MG63 (cell line): ENCODE data around the gene MX2. TPM values are rescaled to one million over a fixed set of nuclear protein-coding genes. Genes with fewer than 3 reads are reported as not detected.

Experiments used
- DNase-seq: peaks from one replicate; pipeline ENCODE4 v3.0.0-alpha.2; 2020
- H3K27me3 ChIP-seq: fragments of 250-450 bp; sonication (Bioruptor Pico); 2 replicates; pipeline ENCODE4 v1.5.1; 2020; ENCODE audit warnings: mild to moderate bottlenecking, moderate library complexity
- H3K36me3 ChIP-seq: fragments of 250-450 bp; sonication (Bioruptor Pico); 2 replicates; pipeline ENCODE4 v1.5.1; 2020; ENCODE audit warnings: mild to moderate bottlenecking, moderate library complexity
- H3K4me3 ChIP-seq: fragments of 250-450 bp; sonication (Bioruptor Pico); 2 replicates; pipeline ENCODE4 v1.5.1; 2020; ENCODE audit warnings: mild to moderate bottlenecking, moderate library complexity
- H3K9me3 ChIP-seq: fragments of 250-450 bp; sonication (Bioruptor Pico); 2 replicates; pipeline ENCODE4 v1.5.1; 2020; ENCODE audit warnings: mild to moderate bottlenecking, moderate library complexity
- total RNA-seq: library from RNA; depleted of rRNA; stranded (reverse); fragments of >200 nt; shearing (Covaris generic); gene quantifications from 2 replicates; pipeline ENCODE4 v1.2.3, GENCODE V29; 2014; ENCODE audit warnings: low replicate concordance

MX2 gene
- total RNA-seq, 1 experiment from 2014 or later = 2.8 TPM

- no peak for DNase-seq
- Histone ChIP-seq H3K4me3 (no peak overlapping the region), H3K9me3 (peaks cover 7% of the 10 kb centered on the region), H3K27me3 (no peaks in the 10 kb centered on the region; the same call in 1 of the 2 replicates), H3K36me3 (peaks cover 28% of the 10 kb centered on the region)
Observed at GRCh38 chr21:41431788-41432548, 70.1 kb downstream of the MX2 start.

DNA sequence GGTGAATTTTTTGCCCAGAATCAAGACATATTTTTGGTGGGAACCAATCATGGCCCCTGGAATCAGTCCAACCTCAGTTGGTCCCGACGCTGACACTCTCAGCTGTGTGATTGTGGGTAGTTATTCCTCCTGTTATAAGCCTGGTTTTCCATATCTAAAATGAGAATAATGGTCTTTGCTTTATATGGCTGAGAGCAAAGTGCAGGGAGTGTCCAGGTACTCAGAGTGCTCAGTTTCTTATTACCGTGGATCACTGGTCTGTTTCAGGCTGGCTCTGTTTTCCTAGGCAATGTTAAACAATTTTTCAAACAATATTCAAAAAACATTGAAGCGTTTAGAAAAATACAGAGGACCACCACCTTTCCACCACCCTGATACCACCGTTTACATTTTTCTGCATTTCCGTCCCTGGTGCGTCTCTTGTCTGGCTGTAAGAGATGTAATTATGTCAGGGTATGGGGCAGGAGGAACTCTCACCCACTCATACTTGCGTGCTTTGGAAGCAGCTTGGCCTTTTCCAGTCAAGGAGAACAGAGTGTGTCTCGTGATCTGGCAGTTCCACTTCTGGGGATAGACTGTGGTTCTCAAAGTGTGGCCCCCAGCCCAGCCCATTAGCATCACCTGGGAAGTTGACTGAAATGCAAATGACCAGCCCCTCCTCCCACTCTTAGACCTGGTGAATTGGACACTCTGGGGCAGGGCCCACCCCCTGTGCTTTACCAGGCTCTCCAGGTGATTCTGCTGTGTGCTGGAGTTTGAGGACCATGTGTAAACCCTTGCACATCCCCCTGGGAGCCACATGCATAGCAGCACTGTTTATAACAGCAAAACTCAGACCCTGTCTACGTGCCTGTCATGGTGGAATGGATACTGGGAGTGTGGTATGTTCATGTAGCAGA is 71.0 kb downstream of the MX2 start:
- H3K27me3 ChIP-seq = no peaks in the 10 kb centered on the region; the same call in 1 of the 2 replicates
- H3K9me3 ChIP-seq = peaks cover 7% of the 10 kb centered on the region
- H3K4me3 ChIP-seq = no peak overlapping the region
- no peak for DNase-seq
- H3K36me3 ChIP-seq = peaks cover 29% of the 10 kb centered on the region

DNA sequence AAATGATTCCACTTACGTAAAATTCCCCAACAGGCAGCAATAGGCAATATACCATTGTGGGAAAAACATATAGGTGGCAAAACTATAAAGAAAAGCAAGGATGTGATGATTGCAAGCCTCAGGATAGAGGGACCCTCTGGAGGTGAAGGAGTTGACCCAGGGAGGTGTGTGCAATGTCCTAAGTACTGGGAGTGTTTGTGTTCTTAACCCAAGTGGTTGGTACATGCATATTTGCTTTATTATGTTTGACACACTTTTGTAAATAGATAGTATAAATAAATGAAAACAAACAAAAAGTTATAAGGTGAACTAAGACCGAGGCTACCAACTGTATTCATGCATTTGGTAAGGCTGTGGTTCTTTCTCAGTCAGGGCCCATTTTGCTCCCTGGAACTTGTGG is 71.7 kb downstream of the MX2 start:
- DNase-seq = no peak
- H3K4me3 ChIP-seq = no peak overlapping the region
- no peaks in the 10 kb centered on the region; the same call in 1 of the 2 replicates for H3K27me3 ChIP-seq
- peaks cover 29% of the 10 kb centered on the region for H3K36me3 ChIP-seq
- H3K9me3 ChIP-seq = peaks cover 7% of the 10 kb centered on the region

GRCh38 chr21:41435706-41436105 is 73.9 kb downstream of the MX2 start:
- Histone ChIP-seq H3K9me3 (peaks cover 7% of the 10 kb centered on the region), H3K36me3 (peaks cover 29% of the 10 kb centered on the region), H3K27me3 (no peaks in the 10 kb centered on the region; the same call in 1 of the 2 replicates), H3K4me3 (no peak overlapping the region)
- DNase-seq = no peak

DNA sequence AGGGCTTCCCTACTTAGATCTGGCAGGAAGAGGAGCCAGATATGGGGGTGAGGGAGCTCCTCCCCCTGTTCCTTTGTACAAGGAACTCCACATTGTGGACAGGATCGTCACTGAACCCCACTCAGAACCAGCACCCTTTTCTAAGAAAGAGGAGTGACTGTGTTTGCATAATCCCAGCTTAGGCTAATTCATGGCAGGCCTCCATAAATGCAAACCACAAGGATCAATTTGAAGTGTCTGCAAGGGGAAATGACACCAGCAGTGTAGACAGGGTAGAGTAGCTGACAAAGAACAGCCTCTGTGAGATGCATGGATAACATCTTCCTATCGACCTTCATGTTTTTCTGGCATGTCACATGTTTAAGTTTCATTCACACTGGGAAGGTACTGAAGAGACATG is 75.9 kb downstream of the MX2 start:
- Histone ChIP-seq H3K36me3 (peaks cover 29% of the 10 kb centered on the region), H3K4me3 (no peak overlapping the region), H3K27me3 (no peaks in the 10 kb centered on the region; the same call in 1 of the 2 replicates), H3K9me3 (peaks cover 7% of the 10 kb centered on the region)
- DNase-seq = no peak

GRCh38 chr21:41438425-41439113 is 76.7 kb downstream of the MX2 start:
- H3K27me3 ChIP-seq = no peaks in the 10 kb centered on the region; the same call in 1 of the 2 replicates
- H3K4me3 ChIP-seq = no peak overlapping the region
- H3K9me3 ChIP-seq = peaks cover 7% of the 10 kb centered on the region
- DNase-seq = no peak
- peaks cover 33% of the 10 kb centered on the region for H3K36me3 ChIP-seq

DNA sequence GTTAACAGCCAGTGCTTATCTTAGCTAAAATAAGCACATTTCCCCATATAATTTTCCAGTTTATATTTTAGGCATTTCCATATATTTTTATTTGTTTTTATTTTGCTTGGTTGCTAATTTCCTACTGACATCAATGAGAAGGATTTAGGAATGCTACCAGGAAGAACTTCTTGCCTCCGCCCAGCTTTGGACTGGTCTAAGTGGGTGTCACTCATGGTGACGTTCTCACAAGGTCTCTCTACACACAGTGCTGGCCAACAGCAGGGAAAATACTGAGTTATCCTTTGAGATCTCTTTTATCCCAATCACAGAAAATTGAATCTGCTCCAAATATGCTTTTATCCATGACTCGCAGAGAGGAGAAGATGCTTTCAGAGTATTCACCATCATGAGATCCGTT is 77.4 kb downstream of the MX2 start:
- DNase-seq = no peak
- H3K27me3 ChIP-seq = no peaks in the 10 kb centered on the region; the same call in 1 of the 2 replicates
- H3K36me3 ChIP-seq = peaks cover 32% of the 10 kb centered on the region
- H3K4me3 ChIP-seq = no peak overlapping the region
- H3K9me3 ChIP-seq = peaks cover 7% of the 10 kb centered on the region

DNA sequence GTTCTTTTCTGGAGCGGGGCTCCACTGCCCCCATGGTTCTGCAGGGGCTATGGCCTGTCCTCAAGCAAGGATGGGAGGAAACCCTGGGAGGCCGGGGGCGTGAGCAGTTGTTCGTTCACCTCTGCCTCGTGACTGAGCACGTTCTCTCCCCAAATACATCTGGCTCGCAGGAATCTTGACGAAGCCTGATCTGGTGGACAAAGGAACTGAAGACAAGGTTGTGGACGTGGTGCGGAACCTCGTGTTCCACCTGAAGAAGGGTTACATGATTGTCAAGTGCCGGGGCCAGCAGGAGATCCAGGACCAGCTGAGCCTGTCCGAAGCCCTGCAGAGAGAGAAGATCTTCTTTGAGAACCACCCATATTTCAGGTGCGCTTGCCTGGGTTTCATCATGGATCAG is 79.7 kb downstream of the MX2 start:
- Histone ChIP-seq H3K4me3 (no peak overlapping the region), H3K36me3 (peaks cover 19% of the 10 kb centered on the region), H3K27me3 (no peaks in the 10 kb centered on the region), H3K9me3 (no peaks in the 10 kb centered on the region)
- no peak for DNase-seq

GRCh38 chr21:41442481-41443186 is 80.8 kb downstream of the MX2 start:
- no peaks in the 10 kb centered on the region for H3K27me3 ChIP-seq
- H3K36me3 ChIP-seq = peaks cover 18% of the 10 kb centered on the region
- no peaks in the 10 kb centered on the region for H3K9me3 ChIP-seq
- no peak for DNase-seq
- H3K4me3 ChIP-seq = no peak overlapping the region

GRCh38 chr21:41443562-41443961 is 81.7 kb downstream of the MX2 start:
- DNase-seq = no peak

DNA sequence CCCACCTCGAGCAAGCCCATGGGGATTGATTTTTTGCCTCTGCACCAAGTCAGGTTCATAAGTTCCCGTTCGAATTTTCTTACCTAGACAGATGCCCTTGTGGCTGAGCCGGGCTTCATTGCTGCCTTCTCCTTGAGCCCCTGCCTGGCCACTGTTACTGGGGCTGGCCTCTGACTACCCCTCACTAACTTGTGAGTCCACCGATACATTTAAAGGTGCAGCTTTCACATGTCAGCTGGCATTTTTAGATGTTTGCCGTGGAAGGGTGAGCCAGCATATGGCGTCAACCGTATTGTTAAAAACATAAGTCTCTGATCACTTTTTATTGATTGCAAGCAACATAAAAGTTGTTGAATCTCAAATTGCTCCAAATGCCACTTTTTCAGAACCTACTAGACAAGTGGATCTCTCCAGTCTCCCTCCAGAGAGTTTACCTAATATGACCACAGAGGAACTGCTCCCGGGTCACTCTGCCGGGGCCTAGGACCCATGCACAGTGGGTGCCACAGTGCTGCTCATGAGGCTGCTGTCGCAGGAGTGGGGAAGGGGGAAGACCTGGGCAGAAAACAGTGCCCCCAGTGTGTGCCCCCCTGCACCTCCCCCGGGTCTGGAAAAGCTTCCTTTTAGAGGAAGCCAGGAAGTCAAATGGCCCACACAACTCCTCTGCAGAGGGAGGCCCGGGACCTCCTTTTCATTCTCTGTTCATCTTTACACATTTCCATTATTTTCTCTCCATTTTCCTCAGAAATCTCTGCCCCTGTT is 83.1 kb downstream of the MX2 start:
- H3K36me3 ChIP-seq = peaks cover 18% of the 10 kb centered on the region
- H3K9me3 ChIP-seq = no peaks in the 10 kb centered on the region
- H3K4me3 ChIP-seq = no peak overlapping the region
- DNase-seq = no peak
- no peaks in the 10 kb centered on the region for H3K27me3 ChIP-seq

More at GRCh38 chr21:41443562-41443961, 81.7 kb downstream of the MX2 start:
- no peak overlapping the region for H3K4me3 ChIP-seq
- peaks cover 18% of the 10 kb centered on the region for H3K36me3 ChIP-seq
- no peaks in the 10 kb centered on the region for H3K27me3 ChIP-seq
- no peaks in the 10 kb centered on the region for H3K9me3 ChIP-seq

GRCh38 chr21:41445465-41445862 is 83.6 kb downstream of the MX2 start:
- no peaks in the 10 kb centered on the region for H3K9me3 ChIP-seq
- H3K27me3 ChIP-seq = no peaks in the 10 kb centered on the region
- H3K36me3 ChIP-seq = peaks cover 18% of the 10 kb centered on the region
- H3K4me3 ChIP-seq = no peak overlapping the region
- DNase-seq = no peak

GRCh38 chr21:41446586-41446985 is 84.8 kb downstream of the MX2 start:
- no peaks in the 10 kb centered on the region for H3K27me3 ChIP-seq
- no peaks in the 10 kb centered on the region for H3K9me3 ChIP-seq
- H3K4me3 ChIP-seq = no peak overlapping the region
- no peak for DNase-seq
- peaks cover 18% of the 10 kb centered on the region for H3K36me3 ChIP-seq

GRCh38 chr21:41447356-41447755 is 85.5 kb downstream of the MX2 start:
- Histone ChIP-seq H3K27me3 (no peaks in the 10 kb centered on the region), H3K9me3 (no peaks in the 10 kb centered on the region), H3K4me3 (no peak overlapping the region), H3K36me3 (peaks cover 18% of the 10 kb centered on the region)
- DNase-seq = no peak

- Histone ChIP-seq H3K4me3 (no peak overlapping the region), H3K27me3 (no peaks in the 10 kb centered on the region), H3K9me3 (no peaks in the 10 kb centered on the region), H3K36me3 (peaks cover 17% of the 10 kb centered on the region)
- DNase-seq = no peak
Observed at GRCh38 chr21:41449613-41450012, 87.8 kb downstream of the MX2 start.
